LNCaP clone FGC (cell line): ENCODE measurements around the gene OR3A1.
A peak's percentile ranks its signal among the peaks of the same experiment; 100 is the strongest.
"Not testable (repeated sequence)": the region's sequence is repeated elsewhere in the genome, so short reads cannot be mapped to it uniquely, and the experiment has no call there.

Experiments used
- DNase-seq: peaks from one replicate; pipeline ENCODE4 v3.0.0-alpha.2; 2011; ENCODE audit warnings: low read depth
- H3K4me3 ChIP-seq: 2 replicates; pipeline ENCODE4 v1.5.1; 2011; ENCODE audit warnings: mild to moderate bottlenecking, low read depth, low read length, control low read depth
- TF ChIP-seq, protein P1 (sequence below): IDR thresholded peaks from 2 replicates; pipeline ENCODE4 v1.5.1; 2012; ENCODE audit warnings: mild to moderate bottlenecking; ENCODE audit not compliant: control insufficient read depth, insufficient read depth; ENCODE audit errors: extremely low read depth

OR3A1 gene, protein sequence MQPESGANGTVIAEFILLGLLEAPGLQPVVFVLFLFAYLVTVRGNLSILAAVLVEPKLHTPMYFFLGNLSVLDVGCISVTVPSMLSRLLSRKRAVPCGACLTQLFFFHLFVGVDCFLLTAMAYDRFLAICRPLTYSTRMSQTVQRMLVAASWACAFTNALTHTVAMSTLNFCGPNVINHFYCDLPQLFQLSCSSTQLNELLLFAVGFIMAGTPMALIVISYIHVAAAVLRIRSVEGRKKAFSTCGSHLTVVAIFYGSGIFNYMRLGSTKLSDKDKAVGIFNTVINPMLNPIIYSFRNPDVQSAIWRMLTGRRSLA

DNA sequence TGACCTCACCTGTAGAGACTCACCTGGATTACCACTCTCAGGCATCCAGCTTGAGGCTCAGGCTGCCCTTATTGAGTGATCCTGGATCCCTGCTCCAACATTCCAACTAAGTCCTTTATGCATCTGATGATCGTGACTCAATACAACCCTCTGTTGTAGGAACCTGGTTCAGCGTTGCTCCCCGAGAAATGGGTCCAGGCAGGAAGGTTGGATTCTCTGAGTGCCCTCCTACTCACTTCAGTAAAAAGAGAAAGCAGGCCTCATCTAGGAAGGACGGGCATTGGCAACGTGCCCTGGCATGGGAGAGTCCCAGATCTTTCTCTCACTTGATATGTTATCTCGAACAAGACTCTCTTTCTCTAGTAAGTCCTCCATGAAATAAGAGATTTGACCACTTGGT is at the start of gene OR3A1:
TSS of gene OR3A1 (minus strand) at position 101 of the 400 bp plus-strand sequence. CDS start 5,778 bp downstream, outside the sequence.
- H3K4me3 ChIP-seq = no peak within 1 kb of the TSS
- DNase-seq = no peak
- TF ChIP-seq, protein P1, sequence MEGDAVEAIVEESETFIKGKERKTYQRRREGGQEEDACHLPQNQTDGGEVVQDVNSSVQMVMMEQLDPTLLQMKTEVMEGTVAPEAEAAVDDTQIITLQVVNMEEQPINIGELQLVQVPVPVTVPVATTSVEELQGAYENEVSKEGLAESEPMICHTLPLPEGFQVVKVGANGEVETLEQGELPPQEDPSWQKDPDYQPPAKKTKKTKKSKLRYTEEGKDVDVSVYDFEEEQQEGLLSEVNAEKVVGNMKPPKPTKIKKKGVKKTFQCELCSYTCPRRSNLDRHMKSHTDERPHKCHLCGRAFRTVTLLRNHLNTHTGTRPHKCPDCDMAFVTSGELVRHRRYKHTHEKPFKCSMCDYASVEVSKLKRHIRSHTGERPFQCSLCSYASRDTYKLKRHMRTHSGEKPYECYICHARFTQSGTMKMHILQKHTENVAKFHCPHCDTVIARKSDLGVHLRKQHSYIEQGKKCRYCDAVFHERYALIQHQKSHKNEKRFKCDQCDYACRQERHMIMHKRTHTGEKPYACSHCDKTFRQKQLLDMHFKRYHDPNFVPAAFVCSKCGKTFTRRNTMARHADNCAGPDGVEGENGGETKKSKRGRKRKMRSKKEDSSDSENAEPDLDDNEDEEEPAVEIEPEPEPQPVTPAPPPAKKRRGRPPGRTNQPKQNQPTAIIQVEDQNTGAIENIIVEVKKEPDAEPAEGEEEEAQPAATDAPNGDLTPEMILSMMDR = no peak

DNA sequence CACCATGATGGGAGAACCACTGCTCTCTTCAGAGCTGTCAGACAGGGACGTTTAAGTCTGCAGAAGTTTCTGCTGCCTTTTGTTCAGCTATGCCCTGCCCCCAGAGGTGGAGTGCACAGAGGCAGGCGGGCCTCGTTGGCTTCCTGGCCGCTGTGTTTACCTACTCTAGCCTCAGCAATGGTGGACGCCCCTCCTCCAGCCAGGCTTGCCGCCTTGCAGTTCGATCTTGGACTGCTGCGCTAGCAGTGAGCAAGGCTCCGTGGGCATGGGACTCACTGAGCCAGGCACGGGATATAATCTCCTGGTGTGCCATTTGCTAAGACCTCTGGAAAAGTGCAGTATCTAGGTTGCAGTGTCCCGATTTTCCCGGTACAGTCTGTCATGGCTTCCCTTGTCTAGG is 44.6 kb upstream of the OR3A1 start:
- DNase-seq, H3K4me3 ChIP-seq: not testable (repeated sequence)

DNA sequence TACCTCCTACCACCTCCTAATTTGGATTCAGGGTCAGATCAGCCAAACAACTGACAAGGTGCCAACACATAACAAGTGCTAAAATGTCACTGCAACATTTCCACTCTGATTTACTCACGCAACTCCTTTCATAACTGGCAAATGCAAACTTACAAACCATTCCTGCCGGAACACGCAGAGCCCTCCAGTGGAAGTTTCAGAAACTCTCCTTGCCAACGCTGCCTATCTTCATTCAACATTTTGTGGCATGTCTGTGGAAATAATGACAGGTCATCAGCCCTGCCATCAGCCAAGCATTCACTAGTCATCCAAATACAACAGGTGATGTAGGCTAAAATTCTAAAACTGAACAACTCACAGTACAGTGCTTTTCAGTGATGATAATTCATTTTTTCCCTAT is 37.7 kb upstream of the OR3A1 start:
- TF ChIP-seq, protein P1 = peak; percentile 61
- peak; percentile 1 for DNase-seq
- no peak overlapping the region for H3K4me3 ChIP-seq

DNA sequence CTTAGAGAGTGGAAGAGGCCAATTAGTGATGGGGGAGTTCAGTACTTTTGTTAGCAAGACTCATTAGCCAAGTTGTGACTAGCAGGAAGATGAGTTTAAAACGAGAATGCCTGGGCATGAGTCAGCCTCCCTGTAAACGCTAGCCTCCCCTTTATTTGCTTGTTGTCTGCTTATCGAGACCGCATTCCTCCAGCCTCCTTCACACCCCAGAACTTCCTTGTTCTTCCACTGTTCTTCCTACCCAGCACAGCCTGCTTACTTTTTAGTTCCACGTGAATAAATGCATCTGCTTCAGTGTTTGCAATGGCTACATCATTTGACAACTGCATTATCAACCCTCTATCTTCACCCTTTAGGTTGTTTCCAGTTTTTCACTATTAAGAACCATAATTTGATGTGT is 20.2 kb upstream of the OR3A1 start:
- no peak overlapping the region for H3K4me3 ChIP-seq
- TF ChIP-seq, protein P1 = no peak
- no peak for DNase-seq

DNA sequence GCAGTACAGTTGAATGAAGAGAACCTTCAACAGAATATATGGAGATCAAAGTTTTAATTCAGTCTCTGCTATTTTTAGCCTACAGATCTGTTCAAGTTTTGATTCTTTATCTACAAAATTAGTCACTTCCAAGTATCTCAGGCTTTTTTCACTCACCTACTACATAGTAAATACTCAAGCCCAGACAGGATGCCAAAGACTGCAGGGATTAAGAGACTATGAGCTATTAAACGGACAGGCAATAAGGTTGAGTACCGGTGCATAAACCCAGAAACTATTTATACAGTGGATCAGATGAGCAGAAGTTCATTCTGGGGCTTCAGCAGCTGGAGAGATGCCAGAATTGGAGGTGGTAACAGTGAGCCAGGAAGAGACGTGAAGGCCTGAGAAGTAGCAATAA is 18.7 kb upstream of the OR3A1 start:
- TF ChIP-seq, protein P1 = no peak
- H3K4me3 ChIP-seq = no peak overlapping the region

DNA sequence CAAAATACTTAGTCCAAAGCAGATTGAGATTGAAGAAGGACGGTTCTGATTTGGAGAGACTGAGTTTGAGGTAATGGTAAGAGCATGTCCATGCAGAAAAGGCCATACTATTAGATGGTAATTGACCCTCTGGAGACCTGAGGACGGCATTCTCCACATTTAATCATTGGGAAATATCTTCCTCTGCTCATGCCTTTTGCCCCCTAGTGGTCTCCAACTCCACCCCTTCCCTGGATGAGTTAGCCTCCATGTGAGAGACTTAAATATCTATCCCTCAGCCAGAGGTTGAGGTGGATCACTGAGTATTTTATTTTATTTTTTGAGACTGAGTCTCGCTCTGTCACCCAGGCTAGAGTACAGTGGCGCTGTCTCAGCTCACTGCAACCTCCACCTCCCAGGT is 10.4 kb upstream of the OR3A1 start:
- H3K4me3 ChIP-seq = no peak overlapping the region
- DNase-seq = no peak
- TF ChIP-seq, protein P1 = no peak

More for the DNA sequence above, 18.7 kb upstream of the OR3A1 start:
- no peak for DNase-seq

DNA sequence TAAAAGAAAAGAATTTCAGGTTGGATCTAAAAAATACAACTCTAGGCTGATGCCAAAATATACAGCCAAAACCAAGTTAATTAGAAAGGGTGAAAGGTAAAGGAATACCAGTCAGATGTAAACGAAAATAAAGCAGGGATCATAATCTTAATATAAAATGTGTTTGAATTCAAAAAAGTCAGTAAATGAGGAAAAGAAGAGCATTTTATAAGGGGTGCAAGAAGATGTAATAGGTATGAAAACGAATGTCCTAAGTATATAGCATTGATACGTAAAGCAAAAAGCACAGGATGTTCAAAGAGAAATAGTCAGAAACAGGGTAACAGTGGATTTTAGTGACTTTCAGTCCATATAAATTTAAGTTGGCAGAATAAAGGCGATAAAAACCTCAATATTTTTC is 2.5 kb downstream of the OR3A1 start:
- DNase-seq = no peak
- TF ChIP-seq, protein P1 = no peak
- H3K4me3 ChIP-seq = no peak overlapping the region

DNA sequence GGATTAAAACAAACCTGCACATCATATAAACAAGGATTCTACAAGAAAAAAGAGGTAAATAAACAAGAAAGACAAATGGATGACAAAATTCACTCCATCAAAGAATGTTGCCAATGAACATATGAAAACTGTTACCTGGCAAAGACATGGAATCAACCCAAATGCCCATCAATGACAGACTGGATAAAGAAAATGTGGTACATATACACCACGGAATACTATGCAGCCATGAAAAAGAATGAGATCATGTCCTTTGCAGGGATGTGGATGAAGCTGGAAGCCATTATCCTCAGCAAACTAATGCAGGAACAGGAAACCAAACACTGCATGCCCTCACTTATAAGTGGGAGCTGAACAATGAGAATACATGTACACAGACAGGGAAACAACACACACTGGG is 4.6 kb downstream of the OR3A1 start:
- DNase-seq, H3K4me3 ChIP-seq: not testable (repeated sequence)
